Activated CD4-positive, alpha-beta T cell treated with anti-CD3 and anti-CD28 coated beads, Interleukin-2, amount 50 U/mL, for 4 hours (primary cell): ENCODE measurements around the gene CDHR5.
"Not testable (repeated sequence)": the region's sequence is repeated elsewhere in the genome, so short reads cannot be mapped to it uniquely, and the experiment has no call there.

ENCODE experiments used
- DNase-seq, 2 experiments: peaks; one replicate each; pipeline ENCODE4 v3.0.0-alpha.2; 2020

The CDHR5 gene

DNA sequence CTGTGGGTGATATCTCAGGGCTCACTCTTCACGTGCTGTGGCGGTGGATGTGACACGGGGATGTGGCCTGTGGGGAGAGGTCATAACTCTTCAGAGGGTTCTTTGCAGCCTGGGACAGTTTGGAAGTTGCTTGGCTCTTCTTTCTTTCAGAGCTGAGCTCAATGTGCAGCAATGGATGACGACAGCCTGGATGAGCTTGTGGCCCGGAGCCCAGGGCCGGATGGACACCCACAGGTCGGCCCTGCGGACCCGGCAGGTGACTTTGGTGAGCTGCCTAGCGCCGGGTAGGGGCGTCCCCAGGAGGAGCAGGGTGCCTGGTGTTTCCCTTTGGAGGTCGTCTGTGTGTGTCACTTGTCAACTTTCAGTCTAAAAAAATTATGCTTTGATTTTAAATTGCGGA is 43.4 kb downstream of the CDHR5 start:
- DNase-seq = no peak

DNA sequence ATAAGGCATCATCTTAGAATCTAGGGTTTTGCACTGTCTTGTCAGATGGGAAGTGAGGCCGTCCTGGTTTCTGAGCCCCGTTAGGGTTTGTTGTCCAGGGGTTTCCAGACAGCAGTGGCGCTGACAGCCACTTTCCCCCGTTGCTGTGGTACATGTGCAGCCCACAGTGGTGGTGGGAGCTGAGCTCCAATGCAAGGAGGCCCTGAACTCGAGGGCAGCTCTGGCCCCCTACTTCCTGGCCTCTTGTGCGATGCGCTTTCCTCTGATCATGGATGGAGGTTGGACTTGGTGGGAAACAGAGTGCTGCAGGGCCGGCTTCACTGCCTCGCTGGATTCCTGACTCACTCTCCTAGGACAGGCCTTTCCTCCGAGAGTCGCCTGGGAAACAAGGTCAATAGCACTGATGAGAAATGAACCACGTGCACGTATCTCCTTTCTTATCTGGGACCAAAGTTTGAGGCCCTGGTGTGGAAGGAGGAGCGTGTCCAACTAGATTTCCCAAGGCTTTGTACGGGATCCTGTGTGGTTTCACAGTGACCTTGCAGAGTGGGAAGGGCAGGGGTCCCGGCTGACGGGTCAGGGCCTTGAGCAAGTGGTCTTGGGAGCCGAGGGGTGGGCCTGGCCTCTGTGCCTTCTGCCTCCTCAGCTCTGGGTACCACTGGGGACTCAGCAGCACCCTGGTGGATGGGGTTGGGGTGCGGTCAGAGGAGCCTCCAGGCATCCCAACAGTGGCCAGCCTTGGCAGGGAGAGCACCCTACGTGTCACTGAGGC is 44.7 kb downstream of the CDHR5 start:
- no peak for DNase-seq

DNA sequence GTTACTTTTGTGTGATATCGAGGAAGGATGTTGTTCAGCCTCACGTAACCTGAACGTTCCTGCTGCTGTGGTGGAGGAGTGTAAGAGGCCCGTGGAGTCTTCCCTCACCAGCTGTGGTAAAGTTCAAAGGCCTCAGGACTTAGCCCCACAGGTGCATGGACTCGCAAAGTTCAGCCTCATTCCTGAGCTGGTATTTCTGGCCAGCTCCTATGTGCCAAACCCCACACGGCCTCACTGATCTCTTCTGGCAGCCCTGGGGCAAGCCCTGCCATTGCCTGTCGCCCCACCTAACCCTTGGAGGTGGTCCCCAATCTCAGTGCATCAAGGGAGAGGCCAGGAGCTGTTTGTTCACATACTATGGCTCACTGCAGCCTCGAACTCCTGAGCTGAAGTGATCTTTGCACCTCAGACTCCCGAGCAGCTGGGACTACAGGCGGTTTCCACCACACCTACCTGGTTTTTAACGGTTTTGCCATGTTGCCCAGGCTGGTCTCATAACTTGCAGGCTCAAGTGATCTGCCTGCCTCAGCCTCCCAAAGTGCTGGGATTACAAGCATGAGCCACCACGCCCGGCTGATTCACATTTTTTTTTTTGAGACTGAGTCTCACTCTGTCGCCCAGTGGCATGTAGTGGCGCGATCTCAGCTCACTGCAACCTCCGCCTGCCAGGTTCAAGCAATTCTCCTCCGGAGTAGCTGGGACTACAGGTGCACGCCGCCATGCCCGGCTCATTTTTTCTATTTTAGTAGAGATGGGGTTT is 46.3 kb downstream of the CDHR5 start:
- DNase-seq = no peak

DNA sequence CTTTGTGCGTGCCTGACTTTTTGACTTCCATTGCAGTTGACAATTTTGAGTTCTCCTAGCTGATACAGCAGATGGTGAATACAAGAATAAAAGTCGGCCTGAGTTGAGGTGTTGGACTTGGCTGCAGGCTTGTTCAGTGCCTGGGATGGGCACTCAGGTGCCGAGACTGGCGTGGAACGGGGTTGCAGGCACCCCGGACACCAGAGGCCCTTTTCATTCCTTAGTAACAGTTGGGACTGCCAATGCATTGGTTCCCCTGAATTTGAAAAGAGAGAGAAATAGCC is 47.2 kb downstream of the CDHR5 start:
- DNase-seq = no peak

DNA sequence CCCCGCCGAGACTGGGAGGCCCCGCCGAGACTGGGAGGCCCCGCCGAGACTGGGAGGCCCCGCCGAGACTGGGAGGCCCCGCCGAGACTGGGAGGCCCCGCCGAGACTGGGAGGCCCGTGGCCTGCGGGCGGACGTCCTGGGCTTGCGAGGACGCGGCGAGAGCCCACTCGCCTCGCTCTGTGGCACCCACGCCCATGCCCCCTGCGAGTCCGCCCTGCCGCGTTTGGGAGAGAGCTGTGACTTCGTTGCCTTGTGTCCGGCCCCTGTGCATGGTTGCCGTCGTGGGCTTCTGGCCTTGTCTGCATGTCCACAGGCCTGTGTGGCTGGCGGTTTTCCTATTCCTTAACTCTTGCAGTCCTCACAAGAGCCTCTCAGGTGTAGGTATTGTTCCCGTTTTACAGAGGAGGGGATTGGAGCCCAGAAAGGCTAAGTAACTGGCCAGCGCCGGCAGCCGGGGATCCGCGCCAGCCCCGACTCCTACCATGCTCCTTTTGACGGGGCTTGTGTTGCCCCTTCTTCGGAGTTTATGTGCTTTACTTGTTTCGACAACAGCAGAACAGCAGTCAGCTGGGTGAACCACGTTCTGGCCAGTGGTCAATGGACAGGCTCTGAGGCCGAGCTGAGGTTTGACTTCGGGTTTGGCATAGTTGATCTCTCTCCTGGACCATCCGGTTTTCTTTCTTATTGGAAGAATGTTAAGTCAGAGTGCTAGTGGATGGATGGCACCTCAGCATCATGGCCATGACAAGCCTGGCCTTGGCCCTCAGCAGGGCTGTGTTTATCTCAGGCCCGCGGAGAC is 47.7 kb downstream of the CDHR5 start:
- DNase-seq = no peak

DNA sequence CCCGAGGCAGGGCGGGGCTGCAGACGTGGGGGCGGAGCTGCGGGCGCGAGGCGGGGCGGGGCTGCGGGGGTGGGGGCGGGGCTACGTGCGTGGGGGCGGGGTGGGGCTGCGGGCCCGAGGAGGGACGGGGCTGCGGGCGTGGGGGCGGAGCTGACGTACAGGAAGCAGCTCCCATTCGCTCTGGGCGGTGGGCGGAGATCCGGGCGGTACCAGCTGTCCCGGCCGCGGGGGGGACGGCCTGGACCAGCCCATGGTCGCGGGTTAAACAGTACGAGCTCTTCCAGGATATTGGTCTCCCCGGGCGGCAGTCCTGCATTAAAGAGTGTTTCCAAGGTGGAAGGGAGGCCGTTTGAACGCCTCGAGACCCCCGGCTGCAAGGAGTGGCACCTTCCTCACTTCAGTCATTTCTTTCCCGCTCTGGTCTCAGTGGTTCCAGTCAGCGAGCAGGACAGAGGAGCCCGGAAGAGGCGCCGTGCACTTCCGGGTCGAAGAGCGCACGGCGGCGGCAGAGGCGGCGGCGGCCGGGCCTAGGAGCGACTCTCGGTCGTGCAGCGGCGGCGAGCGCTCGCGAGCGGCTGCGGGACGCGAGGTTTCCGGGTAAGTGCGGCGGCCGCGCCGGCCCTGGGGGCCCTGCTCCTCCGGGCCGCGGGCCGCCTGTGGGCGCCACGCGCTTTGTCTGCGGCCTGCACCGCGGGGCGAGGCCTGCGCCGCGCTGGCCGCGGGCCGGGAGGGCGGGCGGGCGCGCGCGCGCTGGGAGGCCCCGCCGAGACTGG is 48.6 kb downstream of the CDHR5 start, which contains the start of gene PHRF1:
TSS of gene PHRF1 (plus strand) at position 475 of the 773 bp plus-strand sequence. CDS start 5,043 bp downstream, outside the sequence.
- DNase-seq = peak; percentile 94 to 95

DNA sequence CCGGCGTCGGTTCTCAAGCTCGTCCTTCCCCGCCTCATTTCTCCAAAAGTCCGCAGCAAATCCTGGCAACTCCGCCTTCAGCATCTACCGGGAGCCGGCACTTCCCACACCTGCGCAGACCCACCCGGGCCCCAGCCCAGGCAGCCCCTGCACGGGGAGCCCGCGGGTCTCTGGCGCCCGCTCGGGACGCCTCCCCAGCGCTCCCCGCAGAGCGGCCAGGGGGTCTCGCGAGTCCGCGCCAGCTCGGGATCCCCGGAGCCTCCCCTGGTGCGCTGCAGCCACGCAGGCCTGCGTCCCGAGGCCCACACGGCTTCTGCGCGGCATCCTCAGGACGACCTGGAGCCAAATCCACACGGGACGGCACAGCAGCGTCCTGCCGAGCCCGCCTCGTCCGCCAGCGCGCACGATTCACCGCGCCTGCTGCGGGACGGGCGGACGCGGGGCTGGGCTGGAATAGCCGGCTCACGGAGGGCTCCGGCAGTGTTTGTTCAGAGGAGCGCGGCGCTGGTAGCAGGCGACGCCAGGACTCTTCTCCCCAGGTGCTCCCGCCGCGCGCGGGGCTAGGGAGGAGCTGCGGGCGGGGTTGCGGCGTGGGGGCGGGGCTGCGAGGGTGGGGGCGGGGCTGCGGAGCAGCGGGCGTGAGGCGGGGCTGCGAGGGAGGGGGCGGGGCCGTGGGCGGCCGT is 49.3 kb downstream of the CDHR5 start:
- no peak for DNase-seq

GRCh38 chr11:574632-575312 is 50.0 kb downstream of the CDHR5 start:
- DNase-seq = no peak

DNA sequence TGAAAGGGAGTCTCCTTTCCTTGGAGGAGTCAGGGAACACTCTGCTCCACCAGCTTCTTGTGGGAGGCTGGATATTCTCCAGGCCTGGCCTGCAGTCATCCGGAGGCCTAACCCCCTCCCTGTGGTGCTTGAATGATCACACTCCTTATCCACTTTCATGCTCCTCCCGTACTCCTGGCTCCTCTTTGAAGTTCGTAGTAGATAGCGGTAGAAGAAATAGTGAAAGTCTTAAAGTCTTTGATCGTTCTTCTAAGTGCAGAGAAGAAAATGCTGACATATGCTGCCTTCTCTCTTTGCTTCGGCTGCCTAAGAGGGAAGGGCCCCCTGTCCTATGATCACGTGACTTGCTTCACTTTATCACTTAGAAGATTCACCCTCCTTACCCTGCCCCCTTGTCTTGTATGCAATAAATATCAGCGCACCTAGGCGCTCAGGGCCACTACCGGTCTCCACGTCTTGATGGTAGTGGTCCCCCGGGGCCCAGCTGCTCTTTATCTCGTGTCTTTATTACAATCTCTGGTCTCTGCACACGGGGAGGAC is 50.7 kb downstream of the CDHR5 start:
- DNase-seq = not testable (repeated sequence)

- no peak for DNase-seq
These were observed 51.5 kb downstream of the CDHR5 start for GRCh38 chr11:573146-573759.

GRCh38 chr11:571802-572185 is 53.0 kb downstream of the CDHR5 start:
- DNase-seq = no peak

DNA sequence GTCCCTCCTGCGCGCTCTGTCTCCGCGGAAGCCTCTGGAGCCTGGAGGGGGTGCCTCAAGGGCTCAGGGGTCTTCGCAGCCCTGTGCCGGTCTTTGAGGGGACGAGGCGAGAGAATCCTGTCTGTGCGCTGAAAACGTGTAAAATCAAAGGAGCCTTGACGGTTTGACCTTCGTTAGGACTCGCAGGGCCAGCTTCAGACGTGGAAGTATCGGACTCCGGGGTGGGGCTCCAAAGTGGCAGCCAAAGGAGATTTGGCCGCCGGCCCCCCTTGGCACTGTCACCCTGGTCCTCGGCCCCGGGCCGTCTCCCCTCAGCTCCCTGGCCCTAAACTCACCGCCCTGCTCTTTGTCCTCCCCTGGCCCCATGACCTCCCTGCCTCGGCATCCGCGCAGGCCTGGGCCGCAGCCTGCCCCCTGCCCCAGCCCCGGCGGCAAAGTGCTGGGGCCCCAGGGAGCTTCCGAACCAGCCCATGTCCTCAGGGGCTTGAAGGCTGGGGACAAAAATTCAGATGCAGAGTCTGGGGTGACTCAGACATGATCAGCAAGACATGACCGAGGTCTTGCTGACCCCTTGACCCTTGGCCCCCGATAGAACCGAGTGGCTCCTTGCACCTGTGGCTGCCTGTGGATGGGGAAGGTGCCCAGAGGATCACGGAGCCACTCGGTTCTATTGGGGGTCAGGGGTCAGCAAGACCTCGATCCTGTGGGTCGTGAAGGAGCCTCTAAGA is 55.4 kb downstream of the CDHR5 start:
- DNase-seq = no peak

GRCh38 chr11:568306-569157 is 56.2 kb downstream of the CDHR5 start:
- DNase-seq = peak; percentile 78 to 79

DNA sequence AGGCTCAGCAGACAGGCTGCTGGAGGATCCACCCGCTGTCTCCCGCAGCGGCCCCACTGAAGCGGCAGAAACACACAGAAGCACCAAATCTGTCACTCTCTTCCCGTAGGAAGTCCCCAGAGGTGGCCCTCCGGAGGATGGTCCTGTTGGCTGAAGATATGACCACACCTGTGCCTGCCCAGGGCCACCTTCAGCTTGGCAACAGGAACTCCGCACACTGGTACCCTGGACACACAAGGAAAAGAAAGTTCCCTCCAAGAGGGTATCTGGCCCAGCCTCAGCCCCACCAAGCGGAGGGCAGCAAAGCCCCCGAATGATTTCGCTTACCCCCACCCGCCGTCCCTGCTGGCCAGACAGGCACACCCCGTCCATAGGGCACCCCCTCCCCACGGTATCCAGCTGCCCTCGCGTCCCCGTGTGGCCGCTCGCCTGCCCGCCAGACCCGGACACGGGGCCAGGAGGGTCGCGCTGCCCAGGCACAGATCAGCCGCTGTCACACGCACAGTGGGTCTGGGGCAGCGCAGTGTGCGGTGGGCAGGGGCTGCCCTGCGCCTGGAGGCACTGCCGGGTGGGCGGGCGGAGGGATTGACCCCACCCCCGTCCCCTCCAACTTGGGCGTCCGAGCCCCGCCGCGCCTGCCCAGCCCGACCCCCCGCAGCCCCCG is 57.0 kb downstream of the CDHR5 start:
- no peak for DNase-seq

- no peak for DNase-seq
These were observed 57.6 kb downstream of the CDHR5 start for GRCh38 chr11:567011-567628.
